Activated naive CD4-positive, alpha-beta T cell treated with anti-CD3 and anti-CD28 coated beads, Interleukin-2, amount 50 U/mL, for 72 hours (primary cell): ENCODE measurements around the gene GPR89B. TPM values are rescaled to one million over a fixed set of nuclear protein-coding genes. Genes with fewer than 3 reads are reported as not detected.

Experiments used
- total RNA-seq, 2 donors: library from RNA; stranded (reverse); gene quantifications; one replicate each; pipeline ENCODE4 v1.2.3, GENCODE V29; 2022

The GPR89B gene
- total RNA-seq, 2 donors from 2014 or later, result 16.6 to 20.2 TPM

Other genes starting within 250 kb of the GPR89B start
- not detected for gene GJA5, start 167.8 kb upstream of the GPR89B start, total RNA-seq
- not detected for gene GJA8, start 25.6 kb upstream of the GPR89B start, total RNA-seq
- 10 to 100 TPM; 11.7 to 12.6 TPM for gene NBPF11, start 223.9 kb downstream of the GPR89B start, total RNA-seq